PFSK-1 (cell line): Measurements from ENCODE around the gene YBX2.

ENCODE experiments used
- FOXP2 ChIP-seq: optimal IDR thresholded peaks from 2 replicates; pipeline ENCODE3; 2011; ENCODE audit warnings: borderline replicate concordance, control low read depth, inconsistent platforms; ENCODE audit not compliant: insufficient read depth; ENCODE audit errors: extremely low read length, extremely low read depth
- POLR2AphosphoS5 ChIP-seq: IDR thresholded peaks from 2 replicates; pipeline ENCODE4 v1.6.1; 2012; ENCODE audit warnings: low read depth, mild to moderate bottlenecking, control low read depth, low read length, moderate library complexity
- REST ChIP-seq, 2 experiments: IDR thresholded peaks; 2 replicates each; pipeline versions ENCODE4 v1.6.1 to v1.8.0; 2011 to 2012; ENCODE audit warnings: low read depth in 2 of 2, low read length in 2 of 2, control low read depth in 1 of 2, inconsistent platforms in 1 of 2, mild to moderate bottlenecking in 1 of 2, moderate library complexity in 1 of 2; ENCODE audit not compliant: insufficient read depth in 1 of 2
- SIN3A ChIP-seq: IDR thresholded peaks from 2 replicates; pipeline ENCODE4 v1.6.1; 2012; ENCODE audit warnings: mild to moderate bottlenecking, low read length, moderate library complexity, borderline replicate concordance; ENCODE audit not compliant: insufficient read depth
- TAF1 ChIP-seq: IDR thresholded peaks from 2 replicates; pipeline ENCODE4 v1.6.1; 2012; ENCODE audit warnings: low read length, control low read depth, borderline replicate concordance; ENCODE audit not compliant: insufficient read depth

Gene YBX2

GRCh38 chr17:7313088-7313889, 18.9 kb upstream of the YBX2 start:
- TF ChIP-seq TAF1 (no peak), POLR2AphosphoS5 (peak; percentile 22; the same call in 1 of the 2 replicates)

GRCh38 chr17:7312432-7313087, 18.1 kb upstream of the YBX2 start:
- no peak for TF ChIP-seq TAF1

GRCh38 chr17:7311110-7311705, 16.8 kb upstream of the YBX2 start:
- TF ChIP-seq FOXP2 (no peak), SIN3A (no peak), REST (IDR thresholded peaks at IDR 0.05; ENCODE audit: insufficient read depth in 1 of 2, low read depth in 2 of 2, low read length in 2 of 2) (no peak), POLR2AphosphoS5 (no peak; the same call in 1 of the 2 replicates), TAF1 (no peak)

GRCh38 chr17:7309628-7310027, 15.2 kb upstream of the YBX2 start:
- TF ChIP-seq REST (IDR thresholded peaks at IDR 0.05; ENCODE audit: insufficient read depth in 1 of 2, low read depth in 2 of 2, low read length in 2 of 2), result no peak
- TF ChIP-seq FOXP2, result no peak
- no peak for TF ChIP-seq SIN3A
- TF ChIP-seq TAF1, result no peak
- TF ChIP-seq POLR2AphosphoS5, result peak; percentile 56

- peak; percentile 31 to 45; a peak in 2 of 4 replicates for TF ChIP-seq REST (IDR thresholded peaks at IDR 0.05; ENCODE audit: insufficient read depth in 1 of 2, low read depth in 2 of 2, low read length in 2 of 2)
- peak; percentile 82 for TF ChIP-seq POLR2AphosphoS5
- TF ChIP-seq FOXP2, result no peak
- peak; percentile 84; the same call in 1 of the 2 replicates for TF ChIP-seq SIN3A
- TF ChIP-seq TAF1, result peak; percentile 84; the same call in 1 of the 2 replicates
These were observed 14.4 kb upstream of the YBX2 start for GRCh38 chr17:7308625-7309433.
